ENCODE results near the gene CTNND1.

- TF ChIP-seq CTCF (IDR thresholded peaks at IDR 0.05), result no peak
- no peak for TF ChIP-seq POLR2A (IDR thresholded peaks at IDR 0.05)
Observed at GRCh38 chr11:57776031-57776521, 14.5 kb downstream of the CTNND1 start.

Measured in testis (tissue), 2 donors.